Measurements from ENCODE around the gene CHRM2. TPM values are rescaled to one million over a fixed set of nuclear protein-coding genes. Genes with fewer than 3 reads are reported as not detected.

Gene CHRM2
- total and polyA plus RNA-seq, 2 donors: under 0.01 to 0.33 TPM

GRCh38 chr7:136884492-136884891 is 16.0 kb downstream of the CHRM2 start:
- Histone ChIP-seq H3K4me1 (ENCODE audit: control insufficient read depth in 2 of 2, insufficient read depth in 2 of 2, low read length in 2 of 2) (no peaks in the 10 kb centered on the region), H3K36me3 (ENCODE audit: control insufficient read depth in 2 of 2, insufficient read depth in 2 of 2, low read length in 1 of 2) (no peaks in the 10 kb centered on the region), H3K27ac (ENCODE audit: low read depth in 1 of 2, low read length in 1 of 2) (no peak overlapping the region), H3K9me3 (ENCODE audit: control insufficient read depth in 2 of 2, insufficient read depth in 1 of 2, low read length in 1 of 2) (no peaks in the 10 kb centered on the region), H3K4me3 (ENCODE audit: low read length in 2 of 2) (no peak overlapping the region), H3K27me3 (ENCODE audit: control insufficient read depth in 2 of 2, insufficient read depth in 1 of 2, low read length in 1 of 2) (no peaks in the 10 kb centered on the region)
- 62% methylated on average over 1 of the region's 1 CpG for WGBS
- no peak for DNase-seq (ENCODE audit: low read depth in 6 of 9, low spot score in 9 of 9)

- H3K27ac ChIP-seq (ENCODE audit: low read depth in 1 of 2, low read length in 1 of 2): no peak overlapping the region
- no peak overlapping the region for H3K4me3 ChIP-seq (ENCODE audit: low read length in 2 of 2)
- no peaks in the 10 kb centered on the region for H3K36me3 ChIP-seq (ENCODE audit: control insufficient read depth in 2 of 2, insufficient read depth in 2 of 2, low read length in 1 of 2)
- no peak for DNase-seq (ENCODE audit: low read depth in 6 of 9, low spot score in 9 of 9)
- no peaks in the 10 kb centered on the region for H3K27me3 ChIP-seq (ENCODE audit: control insufficient read depth in 2 of 2, insufficient read depth in 1 of 2, low read length in 1 of 2)
- H3K4me1 ChIP-seq (ENCODE audit: control insufficient read depth in 2 of 2, insufficient read depth in 2 of 2, low read length in 2 of 2): no peaks in the 10 kb centered on the region
- WGBS: 92% methylated on average over 1 of the region's 1 CpG
- H3K9me3 ChIP-seq (ENCODE audit: control insufficient read depth in 2 of 2, insufficient read depth in 1 of 2, low read length in 1 of 2): no peaks in the 10 kb centered on the region
Observed at GRCh38 chr7:136887317-136887716, 18.9 kb downstream of the CHRM2 start.

DNA sequence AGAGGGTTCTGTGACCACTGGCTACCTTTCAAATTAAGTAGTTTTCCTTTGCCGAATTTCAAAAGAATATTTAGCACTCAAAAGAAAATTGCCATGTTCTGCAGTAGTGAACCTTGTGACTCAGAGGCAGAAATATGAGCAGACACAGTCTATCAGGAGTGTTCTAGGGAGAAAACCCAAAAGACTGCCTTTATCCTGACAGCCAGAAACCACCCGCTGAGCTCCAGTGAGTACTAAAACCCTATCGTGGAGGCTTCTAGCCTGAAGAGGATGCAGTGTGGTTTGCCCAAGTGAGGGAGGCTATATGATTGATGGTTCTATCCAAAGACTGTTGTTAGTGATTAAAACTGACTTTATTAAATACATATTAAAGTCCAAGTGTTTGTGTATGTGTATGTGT is 21.9 kb downstream of the CHRM2 start:
- H3K27ac ChIP-seq (ENCODE audit: low read depth in 1 of 2, low read length in 1 of 2): no peak overlapping the region
- no peaks in the 10 kb centered on the region for H3K36me3 ChIP-seq (ENCODE audit: control insufficient read depth in 2 of 2, insufficient read depth in 2 of 2, low read length in 1 of 2)
- H3K4me3 ChIP-seq (ENCODE audit: low read length in 2 of 2): no peak overlapping the region
- DNase-seq (ENCODE audit: low read depth in 6 of 9, low spot score in 9 of 9): no peak
- H3K9me3 ChIP-seq (ENCODE audit: control insufficient read depth in 2 of 2, insufficient read depth in 1 of 2, low read length in 1 of 2): no peaks in the 10 kb centered on the region
- H3K4me1 ChIP-seq (ENCODE audit: control insufficient read depth in 2 of 2, insufficient read depth in 2 of 2, low read length in 2 of 2): no peaks in the 10 kb centered on the region
- H3K27me3 ChIP-seq (ENCODE audit: control insufficient read depth in 2 of 2, insufficient read depth in 1 of 2, low read length in 1 of 2): no peaks in the 10 kb centered on the region
- WGBS: 31% methylated on average over 3 of the region's 3 CpGs

DNA sequence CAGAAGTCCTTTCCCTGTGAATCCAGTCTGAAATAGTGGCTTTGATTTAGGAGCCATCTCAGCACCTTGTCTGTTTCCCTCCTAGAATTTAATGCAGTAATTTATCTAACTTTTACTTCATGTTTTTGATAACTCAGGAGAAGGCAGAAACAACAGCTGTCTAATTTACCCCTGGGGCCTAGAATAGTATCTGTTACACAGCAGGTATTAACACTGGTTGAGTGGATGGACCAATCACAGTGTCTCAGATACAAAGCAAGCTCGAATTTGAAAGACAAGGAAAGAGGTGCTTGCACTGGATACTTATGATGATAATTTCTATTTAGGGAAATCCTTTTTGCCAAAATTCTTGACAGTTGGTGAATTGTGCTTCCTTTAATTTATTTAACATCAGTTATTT is 23.4 kb downstream of the CHRM2 start:
- Histone ChIP-seq H3K4me3 (ENCODE audit: low read length in 2 of 2) (no peak overlapping the region), H3K27me3 (ENCODE audit: control insufficient read depth in 2 of 2, insufficient read depth in 1 of 2, low read length in 1 of 2) (no peaks in the 10 kb centered on the region), H3K27ac (ENCODE audit: low read depth in 1 of 2, low read length in 1 of 2) (no peak overlapping the region), H3K36me3 (ENCODE audit: control insufficient read depth in 2 of 2, insufficient read depth in 2 of 2, low read length in 1 of 2) (no peaks in the 10 kb centered on the region), H3K4me1 (ENCODE audit: control insufficient read depth in 2 of 2, insufficient read depth in 2 of 2, low read length in 2 of 2) (no peaks in the 10 kb centered on the region), H3K9me3 (ENCODE audit: control insufficient read depth in 2 of 2, insufficient read depth in 1 of 2, low read length in 1 of 2) (no peaks in the 10 kb centered on the region)
- WGBS: 75% methylated on average over 1 of the region's 1 CpG
- DNase-seq (ENCODE audit: low read depth in 6 of 9, low spot score in 9 of 9): no peak

GRCh38 chr7:136894789-136895188 is 26.3 kb downstream of the CHRM2 start:
- Histone ChIP-seq H3K27me3 (ENCODE audit: control insufficient read depth in 2 of 2, insufficient read depth in 1 of 2, low read length in 1 of 2) (no peaks in the 10 kb centered on the region), H3K9me3 (ENCODE audit: control insufficient read depth in 2 of 2, insufficient read depth in 1 of 2, low read length in 1 of 2) (no peaks in the 10 kb centered on the region), H3K36me3 (ENCODE audit: control insufficient read depth in 2 of 2, insufficient read depth in 2 of 2, low read length in 1 of 2) (no peaks in the 10 kb centered on the region), H3K4me1 (ENCODE audit: control insufficient read depth in 2 of 2, insufficient read depth in 2 of 2, low read length in 2 of 2) (no peaks in the 10 kb centered on the region), H3K4me3 (ENCODE audit: low read length in 2 of 2) (no peak overlapping the region), H3K27ac (ENCODE audit: low read depth in 1 of 2, low read length in 1 of 2) (no peak overlapping the region)
- 84% methylated on average over 2 of the region's 2 CpGs for WGBS
- DNase-seq (ENCODE audit: low read depth in 6 of 9, low spot score in 9 of 9): no peak

- Histone ChIP-seq H3K36me3 (ENCODE audit: control insufficient read depth in 2 of 2, insufficient read depth in 2 of 2, low read length in 1 of 2) (no peaks in the 10 kb centered on the region), H3K9me3 (ENCODE audit: control insufficient read depth in 2 of 2, insufficient read depth in 1 of 2, low read length in 1 of 2) (no peaks in the 10 kb centered on the region), H3K27ac (ENCODE audit: low read depth in 1 of 2, low read length in 1 of 2) (no peak overlapping the region), H3K4me1 (ENCODE audit: control insufficient read depth in 2 of 2, insufficient read depth in 2 of 2, low read length in 2 of 2) (no peaks in the 10 kb centered on the region), H3K27me3 (ENCODE audit: control insufficient read depth in 2 of 2, insufficient read depth in 1 of 2, low read length in 1 of 2) (no peaks in the 10 kb centered on the region), H3K4me3 (ENCODE audit: low read length in 2 of 2) (no peak overlapping the region)
- DNase-seq (ENCODE audit: low read depth in 6 of 9, low spot score in 9 of 9): no peak
- 65% methylated on average over 2 of the region's 2 CpGs for WGBS
Observed at GRCh38 chr7:136897676-136898075, 29.2 kb downstream of the CHRM2 start.

GRCh38 chr7:136900005-136900404 is 31.6 kb downstream of the CHRM2 start:
- no peak for DNase-seq (ENCODE audit: low read depth in 6 of 9, low spot score in 9 of 9)
- Histone ChIP-seq H3K4me3 (ENCODE audit: low read length in 2 of 2) (no peak overlapping the region), H3K27me3 (ENCODE audit: control insufficient read depth in 2 of 2, insufficient read depth in 1 of 2, low read length in 1 of 2) (no peaks in the 10 kb centered on the region), H3K4me1 (ENCODE audit: control insufficient read depth in 2 of 2, insufficient read depth in 2 of 2, low read length in 2 of 2) (no peaks in the 10 kb centered on the region), H3K27ac (ENCODE audit: low read depth in 1 of 2, low read length in 1 of 2) (no peak overlapping the region), H3K9me3 (ENCODE audit: control insufficient read depth in 2 of 2, insufficient read depth in 1 of 2, low read length in 1 of 2) (no peaks in the 10 kb centered on the region), H3K36me3 (ENCODE audit: control insufficient read depth in 2 of 2, insufficient read depth in 2 of 2, low read length in 1 of 2) (no peaks in the 10 kb centered on the region)
- 88% methylated on average over 1 of the region's 1 CpG for WGBS

DNA sequence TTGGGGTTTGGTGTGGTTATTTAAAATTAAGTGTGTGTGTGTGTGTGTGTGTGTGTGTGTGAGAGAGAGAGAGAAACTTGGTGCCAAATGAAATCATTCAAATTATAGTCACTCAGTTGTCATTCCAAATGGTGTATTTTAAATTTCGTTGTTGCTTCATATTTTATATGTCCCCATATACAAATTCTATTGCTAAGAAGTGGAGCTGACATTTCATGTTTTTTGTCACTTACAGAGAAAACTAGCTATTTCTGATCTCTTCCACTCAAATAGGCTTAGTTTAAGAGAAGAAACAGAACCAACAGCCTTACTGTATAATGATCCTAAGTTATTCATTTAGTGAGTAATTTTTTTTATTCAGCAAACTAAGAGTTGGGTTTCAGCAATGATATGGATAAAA is 42.3 kb downstream of the CHRM2 start:
- no peaks in the 10 kb centered on the region for H3K36me3 ChIP-seq (ENCODE audit: control insufficient read depth in 2 of 2, insufficient read depth in 2 of 2, low read length in 1 of 2)
- H3K27ac ChIP-seq (ENCODE audit: low read depth in 1 of 2, low read length in 1 of 2): no peak overlapping the region
- no peaks in the 10 kb centered on the region for H3K9me3 ChIP-seq (ENCODE audit: control insufficient read depth in 2 of 2, insufficient read depth in 1 of 2, low read length in 1 of 2)
- no peaks in the 10 kb centered on the region for H3K27me3 ChIP-seq (ENCODE audit: control insufficient read depth in 2 of 2, insufficient read depth in 1 of 2, low read length in 1 of 2)
- no peak for DNase-seq (ENCODE audit: low read depth in 6 of 9, low spot score in 9 of 9)
- H3K4me3 ChIP-seq (ENCODE audit: low read length in 2 of 2): no peak overlapping the region
- 84% methylated on average over 1 of the region's 1 CpG for WGBS
- no peaks in the 10 kb centered on the region for H3K4me1 ChIP-seq (ENCODE audit: control insufficient read depth in 2 of 2, insufficient read depth in 2 of 2, low read length in 2 of 2)

DNA sequence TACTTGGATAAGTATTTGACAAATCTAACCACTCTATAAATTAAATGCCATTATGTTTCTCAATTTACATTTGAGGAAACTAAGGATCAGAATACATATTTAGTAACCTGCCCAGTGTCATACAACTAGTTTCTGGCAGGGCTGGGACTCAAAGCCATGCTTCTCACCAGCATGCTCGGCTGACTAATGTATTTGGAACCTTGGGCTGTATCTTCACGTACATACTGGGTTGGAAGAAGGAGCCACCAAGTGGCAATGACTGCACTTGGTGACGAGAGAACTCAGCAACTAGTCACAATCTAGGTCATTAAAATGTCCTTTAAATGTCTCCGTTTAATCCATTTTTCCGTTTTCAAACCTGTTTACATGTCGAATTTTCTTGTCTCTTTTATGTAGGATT is 42.9 kb downstream of the CHRM2 start:
- 87% methylated on average over 6 of the region's 6 CpGs for WGBS
- no peaks in the 10 kb centered on the region for H3K36me3 ChIP-seq (ENCODE audit: control insufficient read depth in 2 of 2, insufficient read depth in 2 of 2, low read length in 1 of 2)
- no peaks in the 10 kb centered on the region for H3K4me1 ChIP-seq (ENCODE audit: control insufficient read depth in 2 of 2, insufficient read depth in 2 of 2, low read length in 2 of 2)
- no peaks in the 10 kb centered on the region for H3K9me3 ChIP-seq (ENCODE audit: control insufficient read depth in 2 of 2, insufficient read depth in 1 of 2, low read length in 1 of 2)
- no peak overlapping the region for H3K27ac ChIP-seq (ENCODE audit: low read depth in 1 of 2, low read length in 1 of 2)
- DNase-seq (ENCODE audit: low read depth in 6 of 9, low spot score in 9 of 9): no peak
- H3K27me3 ChIP-seq (ENCODE audit: control insufficient read depth in 2 of 2, insufficient read depth in 1 of 2, low read length in 1 of 2): no peaks in the 10 kb centered on the region
- H3K4me3 ChIP-seq (ENCODE audit: low read length in 2 of 2): no peak overlapping the region

DNA sequence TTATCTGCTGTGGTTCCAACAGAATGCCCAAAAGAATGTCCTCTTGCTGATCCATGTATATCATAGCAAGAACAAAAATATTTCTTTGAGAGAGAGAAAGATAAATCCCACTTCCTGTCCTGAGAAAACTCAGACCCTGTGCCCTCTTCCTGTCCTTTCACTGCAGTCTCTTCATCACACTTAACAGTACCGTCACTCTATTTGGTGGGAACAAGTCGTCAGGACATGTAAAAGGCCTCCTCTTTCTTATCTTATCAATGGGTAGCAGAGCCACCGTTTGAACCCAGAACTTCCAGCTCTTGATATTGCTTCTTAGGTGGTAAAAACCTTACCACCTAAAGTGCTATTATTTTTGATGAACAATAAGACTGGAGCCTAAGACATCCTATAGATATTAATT is 43.9 kb downstream of the CHRM2 start:
- Histone ChIP-seq H3K27me3 (ENCODE audit: control insufficient read depth in 2 of 2, insufficient read depth in 1 of 2, low read length in 1 of 2) (no peaks in the 10 kb centered on the region), H3K27ac (ENCODE audit: low read depth in 1 of 2, low read length in 1 of 2) (no peak overlapping the region), H3K4me1 (ENCODE audit: control insufficient read depth in 2 of 2, insufficient read depth in 2 of 2, low read length in 2 of 2) (no peaks in the 10 kb centered on the region), H3K9me3 (ENCODE audit: control insufficient read depth in 2 of 2, insufficient read depth in 1 of 2, low read length in 1 of 2) (no peaks in the 10 kb centered on the region), H3K36me3 (ENCODE audit: control insufficient read depth in 2 of 2, insufficient read depth in 2 of 2, low read length in 1 of 2) (no peaks in the 10 kb centered on the region), H3K4me3 (ENCODE audit: low read length in 2 of 2) (no peak overlapping the region)
- 75% methylated on average over 3 of the region's 3 CpGs for WGBS
- no peak for DNase-seq (ENCODE audit: low read depth in 6 of 9, low spot score in 9 of 9)

Data from thymus (tissue), 11 donors.